Measurements from ENCODE around the gene ZCCHC17.

ZCCHC17 gene

GRCh38 chr1:31370021-31370420 is 73.2 kb downstream of the ZCCHC17 start:
- Histone ChIP-seq H3K4me3 (IDR thresholded peaks at IDR 0.05; ENCODE audit: insufficient read depth, low read depth, low read length) (no peak overlapping the region), H3K36me3 (ENCODE audit: insufficient read depth) (no peaks in the 10 kb centered on the region), H3K4me2 (no peak overlapping the region), H4K20me1 (ENCODE audit: insufficient read depth) (no peaks in the 10 kb centered on the region), H3K79me2 (ENCODE audit: insufficient read depth, low read depth) (no peaks in the 10 kb centered on the region), H3K9ac (no peak overlapping the region), H2AFZ (ENCODE audit: low read depth) (no peak overlapping the region), H3K27me3 (ENCODE audit: insufficient read depth, low read depth) (no peaks in the 10 kb centered on the region), H3K4me1 (ENCODE audit: low read depth, poor library complexity, severe bottlenecking) (no peaks in the 10 kb centered on the region), H3K27ac (no peak overlapping the region)
- TF ChIP-seq CTCF (conservative IDR thresholded peaks at IDR 0.05; ENCODE audit: low read depth, low read length) = no peak

- Histone ChIP-seq H3K36me3 (ENCODE audit: insufficient read depth) (no peaks in the 10 kb centered on the region), H4K20me1 (ENCODE audit: insufficient read depth) (no peaks in the 10 kb centered on the region), H3K4me2 (no peak overlapping the region), H3K27ac (no peak overlapping the region), H3K4me3 (IDR thresholded peaks at IDR 0.05; ENCODE audit: insufficient read depth, low read depth, low read length) (no peak overlapping the region), H3K4me1 (ENCODE audit: low read depth, poor library complexity, severe bottlenecking) (no peaks in the 10 kb centered on the region), H3K27me3 (ENCODE audit: insufficient read depth, low read depth) (no peaks in the 10 kb centered on the region), H2AFZ (ENCODE audit: low read depth) (no peak overlapping the region), H3K79me2 (ENCODE audit: insufficient read depth, low read depth) (no peaks in the 10 kb centered on the region), H3K9ac (no peak overlapping the region)
- no peak for TF ChIP-seq CTCF (conservative IDR thresholded peaks at IDR 0.05; ENCODE audit: low read depth, low read length)
Observed at GRCh38 chr1:31370565-31370964, 73.7 kb downstream of the ZCCHC17 start.

- Histone ChIP-seq H3K36me3 (ENCODE audit: insufficient read depth) (no peaks in the 10 kb centered on the region), H3K4me1 (ENCODE audit: low read depth, poor library complexity, severe bottlenecking) (no peaks in the 10 kb centered on the region), H4K20me1 (ENCODE audit: insufficient read depth) (no peaks in the 10 kb centered on the region), H3K79me2 (ENCODE audit: insufficient read depth, low read depth) (no peaks in the 10 kb centered on the region), H2AFZ (ENCODE audit: low read depth) (no peak overlapping the region), H3K4me2 (no peak overlapping the region), H3K27me3 (ENCODE audit: insufficient read depth, low read depth) (no peaks in the 10 kb centered on the region), H3K9ac (no peak overlapping the region), H3K4me3 (IDR thresholded peaks at IDR 0.05; ENCODE audit: insufficient read depth, low read depth, low read length) (no peak overlapping the region), H3K27ac (no peak overlapping the region)
- TF ChIP-seq CTCF (conservative IDR thresholded peaks at IDR 0.05; ENCODE audit: low read depth, low read length) = no peak
Observed at GRCh38 chr1:31371121-31371959, 74.5 kb downstream of the ZCCHC17 start.

GRCh38 chr1:31372051-31372450 is 75.2 kb downstream of the ZCCHC17 start:
- no peaks in the 10 kb centered on the region for H4K20me1 ChIP-seq (ENCODE audit: insufficient read depth)
- H3K4me1 ChIP-seq (ENCODE audit: low read depth, poor library complexity, severe bottlenecking) = no peaks in the 10 kb centered on the region
- H3K4me2 ChIP-seq = no peak overlapping the region
- H3K9ac ChIP-seq = no peak overlapping the region
- no peak for TF ChIP-seq CTCF (conservative IDR thresholded peaks at IDR 0.05; ENCODE audit: low read depth, low read length)
- H2AFZ ChIP-seq (ENCODE audit: low read depth) = no peak overlapping the region
- no peak overlapping the region for H3K27ac ChIP-seq
- no peaks in the 10 kb centered on the region for H3K27me3 ChIP-seq (ENCODE audit: insufficient read depth, low read depth)
- H3K4me3 ChIP-seq (IDR thresholded peaks at IDR 0.05; ENCODE audit: insufficient read depth, low read depth, low read length) = no peak overlapping the region
- no peaks in the 10 kb centered on the region for H3K36me3 ChIP-seq (ENCODE audit: insufficient read depth)
- no peaks in the 10 kb centered on the region for H3K79me2 ChIP-seq (ENCODE audit: insufficient read depth, low read depth)

Data from KMS-11 (cell line).